LNCaP clone FGC (cell line): Measurements from ENCODE around the gene TMEM164.

Experiments
- DNase-seq: peaks from one replicate; pipeline ENCODE4 v3.0.0-alpha.2; 2011; ENCODE audit warnings: low read depth
- H3K4me3 ChIP-seq: 2 replicates; pipeline ENCODE4 v1.5.1; 2011; ENCODE audit warnings: mild to moderate bottlenecking, low read depth, low read length, control low read depth
- TF ChIP-seq, protein P1 (sequence below): IDR thresholded peaks from 2 replicates; pipeline ENCODE4 v1.5.1; 2012; ENCODE audit warnings: mild to moderate bottlenecking; ENCODE audit not compliant: control insufficient read depth, insufficient read depth; ENCODE audit errors: extremely low read depth

TMEM164 gene

GRCh38 chrX:110004731-110005369 lies 1.9 kb downstream of the TMEM164 start:
- H3K4me3 ChIP-seq = no peak overlapping the region
- DNase-seq = peak; percentile 36
- TF ChIP-seq, protein P1, sequence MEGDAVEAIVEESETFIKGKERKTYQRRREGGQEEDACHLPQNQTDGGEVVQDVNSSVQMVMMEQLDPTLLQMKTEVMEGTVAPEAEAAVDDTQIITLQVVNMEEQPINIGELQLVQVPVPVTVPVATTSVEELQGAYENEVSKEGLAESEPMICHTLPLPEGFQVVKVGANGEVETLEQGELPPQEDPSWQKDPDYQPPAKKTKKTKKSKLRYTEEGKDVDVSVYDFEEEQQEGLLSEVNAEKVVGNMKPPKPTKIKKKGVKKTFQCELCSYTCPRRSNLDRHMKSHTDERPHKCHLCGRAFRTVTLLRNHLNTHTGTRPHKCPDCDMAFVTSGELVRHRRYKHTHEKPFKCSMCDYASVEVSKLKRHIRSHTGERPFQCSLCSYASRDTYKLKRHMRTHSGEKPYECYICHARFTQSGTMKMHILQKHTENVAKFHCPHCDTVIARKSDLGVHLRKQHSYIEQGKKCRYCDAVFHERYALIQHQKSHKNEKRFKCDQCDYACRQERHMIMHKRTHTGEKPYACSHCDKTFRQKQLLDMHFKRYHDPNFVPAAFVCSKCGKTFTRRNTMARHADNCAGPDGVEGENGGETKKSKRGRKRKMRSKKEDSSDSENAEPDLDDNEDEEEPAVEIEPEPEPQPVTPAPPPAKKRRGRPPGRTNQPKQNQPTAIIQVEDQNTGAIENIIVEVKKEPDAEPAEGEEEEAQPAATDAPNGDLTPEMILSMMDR = no peak

GRCh38 chrX:110006161-110006560 lies 3.2 kb downstream of the TMEM164 start:
- DNase-seq = no peak
- H3K4me3 ChIP-seq = no peak overlapping the region
- TF ChIP-seq, protein P1 = no peak

DNA sequence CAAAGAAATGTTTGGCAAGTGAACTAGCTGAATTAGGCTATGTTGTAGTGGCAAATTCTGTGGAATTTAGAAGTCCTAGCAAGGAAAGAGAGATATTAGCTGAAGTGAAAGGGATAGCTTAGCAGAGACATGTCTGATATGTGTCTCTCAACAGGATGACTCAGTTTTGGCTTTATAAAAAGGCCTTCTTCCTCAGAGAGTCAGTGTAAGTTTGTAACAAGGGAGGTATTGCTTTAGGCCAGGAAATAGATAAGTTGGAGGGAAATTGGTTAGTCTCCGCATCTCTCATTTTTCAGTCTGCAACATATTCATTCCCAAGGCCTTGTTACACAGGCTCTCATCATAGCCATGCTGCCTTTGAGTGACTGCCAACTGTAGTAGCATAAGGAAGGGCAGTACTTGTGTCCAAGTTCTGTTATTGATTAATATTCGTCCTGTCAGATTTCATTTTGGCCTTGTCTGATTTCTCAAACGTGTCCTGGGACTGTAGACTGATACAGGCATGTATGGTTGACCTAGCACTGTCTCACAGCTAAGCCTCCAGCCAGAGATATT lies 4.0 kb downstream of the TMEM164 start:
- TF ChIP-seq, protein P1 = no peak
- DNase-seq = no peak

DNA sequence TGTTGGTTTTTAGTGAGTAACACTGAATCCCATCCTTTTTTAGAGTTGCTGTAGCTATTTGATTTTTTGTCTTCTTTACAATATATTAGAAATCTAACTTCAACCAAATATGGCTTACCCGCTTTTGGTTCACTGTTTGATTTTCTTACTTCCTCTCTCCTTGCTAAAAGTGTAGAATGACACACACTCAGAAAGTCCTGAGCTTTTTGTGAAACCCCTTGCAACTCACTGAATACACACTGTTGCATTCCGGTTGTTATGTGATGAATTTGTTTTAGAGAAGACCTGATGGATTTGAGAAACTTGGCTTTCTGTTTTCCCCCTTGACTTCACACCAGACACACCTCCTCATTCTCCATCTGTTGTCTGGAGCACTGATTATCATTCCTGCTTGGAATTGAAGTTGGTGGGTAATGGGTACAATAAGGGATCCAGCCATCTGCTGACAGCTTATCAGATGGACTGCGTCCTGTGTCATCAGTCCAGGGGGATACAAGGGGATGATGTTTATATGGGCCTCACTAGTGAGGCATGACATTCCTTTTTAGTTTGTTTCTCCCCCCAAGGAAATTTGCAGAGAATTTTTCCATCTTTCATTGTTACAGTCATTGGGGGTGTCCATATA lies 5.2 kb downstream of the TMEM164 start:
- no peak overlapping the region for H3K4me3 ChIP-seq
- no peak for DNase-seq
- TF ChIP-seq, protein P1 = no peak

More for the DNA sequence above, 4.0 kb downstream of the TMEM164 start:
- no peak overlapping the region for H3K4me3 ChIP-seq

DNA sequence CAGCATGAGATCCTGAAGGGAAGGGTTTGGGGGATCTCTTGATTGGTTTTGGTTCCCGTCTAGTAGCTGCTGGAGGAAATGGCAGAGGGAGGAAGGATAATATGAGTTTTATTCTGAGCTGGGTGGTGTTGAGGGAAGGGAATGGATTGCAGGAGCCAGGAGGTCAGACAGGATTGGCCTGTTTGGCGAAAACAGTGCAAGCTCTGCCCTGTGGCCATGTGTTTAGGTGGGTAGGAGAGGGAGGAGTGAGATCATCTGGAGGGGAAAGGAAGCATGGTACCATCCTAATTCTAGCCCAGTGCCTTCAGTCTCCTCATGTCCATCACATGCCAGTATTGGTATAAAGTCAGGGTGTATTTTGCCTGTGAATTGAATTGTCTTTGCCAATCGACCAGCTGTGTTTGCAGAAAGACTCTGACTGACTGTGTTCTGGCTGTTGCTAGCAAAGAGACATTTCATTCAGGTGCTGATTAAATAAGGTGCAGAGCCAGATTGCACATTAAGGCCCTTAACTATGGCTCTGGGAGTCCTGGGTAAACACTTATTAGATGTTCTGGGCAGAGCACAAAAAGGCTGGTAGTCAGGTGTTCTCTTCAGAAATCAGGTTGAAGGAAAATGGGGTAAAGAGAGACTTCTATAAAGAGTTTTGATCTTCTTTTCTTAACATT lies 10.0 kb downstream of the TMEM164 start:
- peak; percentile 79 for DNase-seq
- TF ChIP-seq, protein P1 = no peak
- no peak overlapping the region for H3K4me3 ChIP-seq

- no peak for DNase-seq
- no peak overlapping the region for H3K4me3 ChIP-seq
- TF ChIP-seq, protein P1 = no peak
Observed at GRCh38 chrX:110013968-110014367, 11.1 kb downstream of the TMEM164 start.
